Mesangial cell (primary cell): ENCODE results near the gene CD276. TPM values are rescaled to one million over a fixed set of nuclear protein-coding genes. Genes with fewer than 3 reads are reported as not detected.

Experiments used
- total RNA-seq: library from RNA; depleted of rRNA; stranded (reverse); fragments of >200 nt; gene quantifications from 2 replicates; pipeline ENCODE4 v1.2.3, GENCODE V29; 2015

The CD276 gene
- total RNA-seq, result 202 and 236 TPM in 2 replicates

GRCh38 chr15:73683777-73684580 is at the start of gene CD276:
CD276 (plus strand) TSS chr15:73684383; CDS start chr15:73699640, 15,257 bp downstream.

DNA sequence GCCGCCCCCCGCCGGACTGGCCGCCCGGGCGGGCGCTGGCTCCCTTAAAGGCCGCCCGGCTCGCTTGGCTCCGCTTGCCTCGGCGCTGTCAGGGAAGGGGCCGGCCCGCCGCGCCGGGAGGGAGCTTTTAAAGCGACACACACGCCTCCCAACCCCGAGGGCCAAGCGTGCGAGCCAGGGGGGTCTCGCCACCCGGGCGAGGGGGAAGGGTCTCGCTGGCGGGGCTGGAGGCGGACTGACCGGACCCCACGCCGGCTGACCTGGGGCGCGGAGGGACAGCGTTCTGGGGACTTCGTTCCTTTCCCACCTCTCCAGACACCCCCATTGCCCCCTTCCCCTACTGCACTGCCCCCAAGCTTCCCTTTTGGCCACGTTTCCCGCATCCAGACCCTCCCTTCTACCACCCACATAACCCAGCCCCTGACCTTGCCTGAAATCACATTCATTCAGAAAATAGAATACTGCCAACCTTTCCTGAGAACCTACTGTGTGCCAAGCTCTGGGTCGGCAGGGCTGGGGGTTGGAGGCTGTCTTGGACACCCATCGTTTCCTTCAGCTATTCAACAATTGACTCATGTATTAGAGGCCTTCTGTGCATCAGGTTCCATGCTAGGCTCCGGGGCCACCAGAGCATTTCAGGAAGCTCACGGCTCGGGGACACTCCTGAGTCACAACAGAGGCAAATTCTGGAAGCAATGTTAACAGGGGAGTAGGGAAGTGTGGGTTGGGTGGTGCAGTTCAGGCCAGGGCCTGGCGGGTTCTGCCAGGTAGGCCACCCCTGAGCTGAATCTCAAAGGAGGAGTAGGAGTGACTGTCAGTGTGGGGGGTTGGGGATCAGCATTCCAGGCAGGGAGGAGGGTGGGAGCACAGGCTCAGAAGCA is 69.3 kb downstream of the CD276 start, which contains the start of gene INSYN1:
Gene INSYN1 (minus strand): TSS at position 102 of the 881 bp plus-strand sequence. CDS start 2,221 bp downstream, outside the sequence.

Other genes with a start within 250 kb of the CD276 start
- not detected in 2 replicates for gene REC114, start 241.2 kb upstream of the CD276 start, total RNA-seq
- 112 and 117 TPM in 2 replicates for gene NPTN, start 51.0 kb upstream of the CD276 start, total RNA-seq
- gene INSYN1, start 69.0 kb downstream of the CD276 start, total RNA-seq, result 0.81 and 3.8 TPM in 2 replicates
- gene TBC1D21, start 189.2 kb downstream of the CD276 start, total RNA-seq, result not detected in 2 replicates
- 82.8 and 257 TPM in 2 replicates for gene LOXL1, start 242.1 kb downstream of the CD276 start, total RNA-seq